HepG2 (cell line): ENCODE data around the gene EPHA4. TPM values are rescaled to one million over a fixed set of nuclear protein-coding genes. Genes with fewer than 3 reads are reported as not detected.

Experiments used
- ATAC-seq: fragments of 200-7000 bp; cut with Tn5 transposase; 3 replicates; pipeline ENCODE4 v1.9.1; 2020; ENCODE audit warnings: mild to moderate bottlenecking, moderate library complexity
- BruUV-seq: library from RNA; stranded (reverse); fragments of 400-500 nt; replicated peaks from 2 replicates; lab custom pipeline; 2021; lab: Mats Ljungman, UMichigan
- CTCF ChIA-PET: fragments of 300-600 bp; formaldehyde crosslinking; extraction: SDS; loops from one replicate; lab custom pipeline; 2021; ENCODE audit warnings: low total read pairs, inconsistent platforms, low intra/inter-chr PET ratio; lab: Yijun Ruan, JAX
- POLR2A ChIA-PET: fragments of 350-600 bp; sonication (Branson Sonifier 250); formaldehyde crosslinking; loops from one replicate; lab custom pipeline; 2020; ENCODE audit warnings: antibody characterized with exemption, inconsistent platforms; lab: Yijun Ruan, JAX
- DNase-seq: peaks from one replicate; pipeline ENCODE4 v3.0.0-alpha.2; 2015; ENCODE audit warnings: low spot score
- FAIRE-seq: peaks from 3 replicates; lab custom pipeline; 2011; peaks lifted over from hg19 to GRCh38; lab: Jason Lieb, UNC
- H2AFZ ChIP-seq: one replicate; pipeline ENCODE4 v1.6.1; 2011; ENCODE audit warnings: low read length, inconsistent platforms
- H3K27ac ChIP-seq: fragments of 300-600 bp; 3 replicates; pipeline ENCODE4 v1.8.0; 2011; ENCODE audit warnings: mixed run types, mild to moderate bottlenecking, mixed read lengths, low read length, inconsistent platforms; ENCODE audit not compliant: insufficient read depth; ENCODE audit errors: extremely low read length
- H3K27me3 ChIP-seq, 2 experiments: fragments of 200-600 bp in 1 of 2; 2 replicates in 1 of 2; 3 replicates in 1 of 2; pipeline versions ENCODE4 v1.6.0 to v1.8.0; 2011; ENCODE audit warnings: low read length in 2 of 2, mild to moderate bottlenecking in 2 of 2, moderate library complexity in 2 of 2, inconsistent platforms in 1 of 2; ENCODE audit not compliant: insufficient read depth in 2 of 2, control insufficient read depth in 1 of 2
- H3K36me3 ChIP-seq, 2 experiments: fragments of 200-600 bp in 1 of 2; replicated peaks in 1 of 2; 2 replicates in 1 of 2; 3 replicates in 1 of 2; pipeline versions ENCODE4 v1.5.1 to v1.8.0; 2011; ENCODE audit warnings: low read length in 2 of 2, inconsistent platforms in 1 of 2; ENCODE audit not compliant: insufficient read depth in 2 of 2, control insufficient read depth in 1 of 2
- H3K4me1 ChIP-seq: 2 replicates; pipeline ENCODE4 v1.5.1; 2012; ENCODE audit warnings: low read length, inconsistent platforms; ENCODE audit not compliant: insufficient read depth
- H3K4me2 ChIP-seq: 2 replicates; pipeline ENCODE4 v1.6.0; 2011; ENCODE audit warnings: low read depth, low read length, inconsistent platforms
- H3K4me3 ChIP-seq, 3 experiments: fragments of 200-600 bp in 1 of 3; sonication (generic), shearing (Covaris generic) in 1 of 3; replicated peaks in 1 of 3; 2 replicates each; pipeline ENCODE4 v1.5.1; 2011 to 2016; ENCODE audit warnings: low read length in 3 of 3, inconsistent platforms in 2 of 3, low read depth in 2 of 3, mild to moderate bottlenecking in 2 of 3, control low read depth in 1 of 3, mixed read lengths in 1 of 3; ENCODE audit not compliant: insufficient read depth in 1 of 3
- H3K79me2 ChIP-seq: one replicate; pipeline ENCODE4 v1.6.1; 2011; ENCODE audit warnings: low read length, inconsistent platforms; ENCODE audit not compliant: insufficient read depth
- H3K9ac ChIP-seq: 2 replicates; pipeline ENCODE4 v1.6.0; 2011; ENCODE audit warnings: mild to moderate bottlenecking, low read depth, low read length, inconsistent platforms; ENCODE audit not compliant: insufficient read depth
- H3K9me3 ChIP-seq: 2 replicates; pipeline ENCODE4 v1.5.1; 2012; ENCODE audit warnings: mild to moderate bottlenecking, low read length
- H4K20me1 ChIP-seq: 2 replicates; pipeline ENCODE4 v1.6.0; 2011; ENCODE audit warnings: inconsistent platforms, mild to moderate bottlenecking, low read length, moderate library complexity; ENCODE audit not compliant: insufficient read depth
- REL ChIP-seq: sonication (generic); formaldehyde crosslinking; conservative IDR thresholded peaks from 2 replicates; pipeline ENCODE4 v1.8.0; 2022; ENCODE audit warnings: mild to moderate bottlenecking, missing genetic modification reagents, moderate library complexity
- RFX5 ChIP-seq: IDR thresholded peaks from 2 replicates; pipeline ENCODE4 v1.6.1; 2011; ENCODE audit warnings: low read depth, low read length, improper control_type of control experiment
- SP5 ChIP-seq: IDR thresholded peaks from 2 replicates; pipeline ENCODE4 v1.6.1; 2016; ENCODE audit warnings: low read depth, borderline replicate concordance
- ZNF3 ChIP-seq: IDR thresholded peaks from 2 replicates; pipeline ENCODE4 v1.7.0; 2017; ENCODE audit warnings: inconsistent platforms
- ZNF383 ChIP-seq: sonication (generic); formaldehyde crosslinking; IDR thresholded peaks from 2 replicates; pipeline ENCODE4 v1.4.0; 2020; ENCODE audit warnings: missing genetic modification reagents, mild to moderate bottlenecking, borderline replicate concordance
- WGBS: methylation state at CpG from one replicate; pipeline ENCODE4 v1.1.6; 2017; ENCODE audit warnings: low lambda C conversion rate; 5-methylcytosine and 5-hydroxymethylcytosine counted together
- in situ Hi-C: cut with HindIII; loops from 2 replicates; pipeline ENCODE4 v1.10.0; 2017; ENCODE audit warnings: low pct_unique_long_range_greater_than_20kb; ENCODE audit not compliant: extremely low pct_ligation_motif_present
- intact Hi-C: fragments of 100-400 bp; cut with micrococcal nuclease; formaldehyde crosslinking; loops from one replicate; pipeline ENCODE4 v1.10.0; 2022; ENCODE audit not compliant: unreplicated experiment
- polyA plus RNA-seq, 8 experiments: library from polyadenylated mRNA; depleted of rRNA in 3 of 8; stranded (reverse) in 7 of 8; unstranded in 1 of 8; fragments of >200 nt; fragmentation: Illumina TruSeq in 4 of 8; extraction: Trizol in 4 of 8; gene quantifications; 2 replicates each; pipeline versions ENCODE4 v1.2.1 to v1.2.3, GENCODE V29; 2011 to 2016; ENCODE audit warnings: low read depth in 4 of 8, missing spikeins in 1 of 8, mixed read lengths in 1 of 8; ENCODE audit not compliant: insufficient read depth in 1 of 8
- total RNA-seq, 5 experiments: library from RNA; depleted of rRNA; stranded (reverse); fragments of >200 nt; fragmentation: Illumina TruSeq; extraction: Trizol; gene quantifications; 2 replicates each; pipeline ENCODE4 v1.2.3, GENCODE V29; 2016; ENCODE audit warnings: low read depth in 1 of 5
- TF ChIP-seq, protein P1 (sequence below): sonication (generic); formaldehyde crosslinking; IDR thresholded peaks from 2 replicates; pipeline ENCODE4 v1.8.0; 2022; ENCODE audit warnings: missing genetic modification reagents, low read depth, mild to moderate bottlenecking, borderline replicate concordance
- TF ChIP-seq, protein P2 (sequence below): sonication (generic); formaldehyde crosslinking; IDR thresholded peaks from 2 replicates; pipeline ENCODE4 v1.4.0; 2020; ENCODE audit warnings: missing genetic modification reagents, borderline replicate concordance
- TF ChIP-seq, protein P3 (sequence below): sonication (generic); formaldehyde crosslinking; IDR thresholded peaks from 2 replicates; pipeline ENCODE4 v1.5.0; 2020; ENCODE audit warnings: mild to moderate bottlenecking, missing genetic modification reagents

EPHA4 gene
- total and polyA plus RNA-seq, 2 of the 13 experiments (the other 11 are each of a cell fraction or from before 2014, with no cell fraction given): not detected

DNA sequence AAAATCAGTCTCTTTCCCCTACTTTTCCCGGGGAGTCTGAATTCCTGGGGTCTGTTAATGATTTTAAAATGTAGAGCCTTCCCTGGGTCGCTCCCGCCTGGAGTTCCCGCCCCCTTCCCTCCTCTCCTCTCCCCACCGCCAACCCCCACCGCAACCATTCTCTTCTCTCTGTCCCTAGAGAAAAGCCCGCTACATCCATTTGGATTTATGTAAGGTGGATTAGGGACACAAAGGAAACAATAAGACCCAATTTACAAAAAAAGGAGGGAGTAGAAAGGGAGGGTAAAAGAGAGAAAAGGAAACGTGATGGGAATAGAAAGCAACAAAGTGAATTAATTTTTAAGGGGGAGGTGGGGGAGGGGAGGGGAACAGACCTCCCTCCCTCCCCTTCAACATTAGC is 2.2 kb downstream of the EPHA4 start (continued):
- TF ChIP-seq, protein P1, sequence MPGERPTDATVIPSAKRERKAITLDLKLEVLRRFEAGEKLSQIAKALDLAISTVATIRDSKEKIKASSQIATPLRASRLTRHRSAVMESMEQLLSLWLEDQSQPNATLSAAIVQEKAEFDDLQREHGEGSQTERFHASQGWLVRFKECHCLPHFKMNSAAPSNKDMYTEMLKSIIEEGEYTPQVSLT (CRISPR knock-in tag): no peak
- TF ChIP-seq, protein P2, sequence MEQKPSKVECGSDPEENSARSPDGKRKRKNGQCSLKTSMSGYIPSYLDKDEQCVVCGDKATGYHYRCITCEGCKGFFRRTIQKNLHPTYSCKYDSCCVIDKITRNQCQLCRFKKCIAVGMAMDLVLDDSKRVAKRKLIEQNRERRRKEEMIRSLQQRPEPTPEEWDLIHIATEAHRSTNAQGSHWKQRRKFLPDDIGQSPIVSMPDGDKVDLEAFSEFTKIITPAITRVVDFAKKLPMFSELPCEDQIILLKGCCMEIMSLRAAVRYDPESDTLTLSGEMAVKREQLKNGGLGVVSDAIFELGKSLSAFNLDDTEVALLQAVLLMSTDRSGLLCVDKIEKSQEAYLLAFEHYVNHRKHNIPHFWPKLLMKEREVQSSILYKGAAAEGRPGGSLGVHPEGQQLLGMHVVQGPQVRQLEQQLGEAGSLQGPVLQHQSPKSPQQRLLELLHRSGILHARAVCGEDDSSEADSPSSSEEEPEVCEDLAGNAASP: no peak
- no peak for TF ChIP-seq ZNF383
- TF ChIP-seq REL (CRISPR knock-in tag): no peak

DNA sequence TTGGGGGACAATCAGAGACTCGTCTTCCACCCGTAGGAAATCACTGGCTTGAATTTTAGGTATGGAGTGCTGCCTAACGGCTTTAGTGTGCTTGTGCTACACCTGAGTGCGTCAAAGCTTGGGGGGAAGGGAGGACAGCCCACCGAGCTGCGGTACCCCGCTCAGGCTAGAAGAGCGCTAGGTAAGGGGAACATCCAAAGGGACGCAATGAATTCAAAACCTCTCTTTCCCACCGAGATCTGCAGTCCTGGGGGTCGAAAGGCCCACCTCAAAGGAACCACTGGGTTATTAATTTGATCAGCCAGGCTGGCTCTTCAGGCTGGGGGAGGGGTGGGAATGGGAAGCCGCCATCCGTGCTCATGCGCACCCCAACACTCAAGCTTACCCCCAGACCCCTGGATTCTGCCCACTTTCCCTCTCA is 2.7 kb downstream of the EPHA4 start:
- Histone ChIP-seq H3K27me3 (peaks cover 4 to 39% of the 10 kb centered on the region in 2 experiments; a peak in 4 of 5 replicates), H3K36me3 (no peaks in the 10 kb centered on the region), H3K79me2 (no peaks in the 10 kb centered on the region), H3K27ac (no peak overlapping the region), H3K4me1 (peaks cover 7% of the 10 kb centered on the region), H2AFZ (no peak overlapping the region), H3K4me3 (no peak overlapping the region), H3K9me3 (no peaks in the 10 kb centered on the region), H4K20me1 (no peaks in the 10 kb centered on the region), H3K9ac (no peak overlapping the region), H3K4me2 (no peak overlapping the region)
- TF ChIP-seq, protein P3, sequence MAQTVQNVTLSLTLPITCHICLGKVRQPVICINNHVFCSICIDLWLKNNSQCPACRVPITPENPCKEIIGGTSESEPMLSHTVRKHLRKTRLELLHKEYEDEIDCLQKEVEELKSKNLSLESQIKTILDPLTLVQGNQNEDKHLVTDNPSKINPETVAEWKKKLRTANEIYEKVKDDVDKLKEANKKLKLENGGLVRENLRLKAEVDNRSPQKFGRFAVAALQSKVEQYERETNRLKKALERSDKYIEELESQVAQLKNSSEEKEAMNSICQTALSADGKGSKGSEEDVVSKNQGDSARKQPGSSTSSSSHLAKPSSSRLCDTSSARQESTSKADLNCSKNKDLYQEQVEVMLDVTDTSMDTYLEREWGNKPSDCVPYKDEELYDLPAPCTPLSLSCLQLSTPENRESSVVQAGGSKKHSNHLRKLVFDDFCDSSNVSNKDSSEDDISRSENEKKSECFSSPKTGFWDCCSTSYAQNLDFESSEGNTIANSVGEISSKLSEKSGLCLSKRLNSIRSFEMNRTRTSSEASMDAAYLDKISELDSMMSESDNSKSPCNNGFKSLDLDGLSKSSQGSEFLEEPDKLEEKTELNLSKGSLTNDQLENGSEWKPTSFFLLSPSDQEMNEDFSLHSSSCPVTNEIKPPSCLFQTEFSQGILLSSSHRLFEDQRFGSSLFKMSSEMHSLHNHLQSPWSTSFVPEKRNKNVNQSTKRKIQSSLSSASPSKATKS (CRISPR knock-in tag): no peak
- TF ChIP-seq SP5 (CRISPR knock-in tag) (no peak), RFX5 (no peak), ZNF3 (CRISPR knock-in tag) (no peak)
- no peak for FAIRE-seq
- intact Hi-C loops (no loop called here), in situ Hi-C loops (loop anchor here (25.0 kb wide), 1 partner anchor 1407 kb away; no protein-coding TSS in a partner anchor)
- CTCF ChIA-PET: no interaction called here
- DNase-seq: no peak
- POLR2A ChIA-PET: no interaction called here
- WGBS: 30% methylated on average over 14 of the region's 14 CpGs
- BruUV-seq: no TSS peak
- ATAC-seq: no peak
